ENCODE measurements around the gene GPR176. TPM values are rescaled to one million over a fixed set of nuclear protein-coding genes. Genes with fewer than 3 reads are reported as not detected.

Gene GPR176
- total RNA-seq, 4 donors from 2014 or later: 2.4 to 18.6 (median 9.1) TPM

GRCh38 chr15:39795486-39795885 lies 124.6 kb downstream of the GPR176 start:
- WGBS, 2 donors: 44 to 52% methylated on average over 3 of the region's 3 CpGs
- TF ChIP-seq POLR2A (IDR thresholded peaks at IDR 0.05): no peak
- TF ChIP-seq EP300 (IDR thresholded peaks at IDR 0.05): no peak
- TF ChIP-seq, protein P1, sequence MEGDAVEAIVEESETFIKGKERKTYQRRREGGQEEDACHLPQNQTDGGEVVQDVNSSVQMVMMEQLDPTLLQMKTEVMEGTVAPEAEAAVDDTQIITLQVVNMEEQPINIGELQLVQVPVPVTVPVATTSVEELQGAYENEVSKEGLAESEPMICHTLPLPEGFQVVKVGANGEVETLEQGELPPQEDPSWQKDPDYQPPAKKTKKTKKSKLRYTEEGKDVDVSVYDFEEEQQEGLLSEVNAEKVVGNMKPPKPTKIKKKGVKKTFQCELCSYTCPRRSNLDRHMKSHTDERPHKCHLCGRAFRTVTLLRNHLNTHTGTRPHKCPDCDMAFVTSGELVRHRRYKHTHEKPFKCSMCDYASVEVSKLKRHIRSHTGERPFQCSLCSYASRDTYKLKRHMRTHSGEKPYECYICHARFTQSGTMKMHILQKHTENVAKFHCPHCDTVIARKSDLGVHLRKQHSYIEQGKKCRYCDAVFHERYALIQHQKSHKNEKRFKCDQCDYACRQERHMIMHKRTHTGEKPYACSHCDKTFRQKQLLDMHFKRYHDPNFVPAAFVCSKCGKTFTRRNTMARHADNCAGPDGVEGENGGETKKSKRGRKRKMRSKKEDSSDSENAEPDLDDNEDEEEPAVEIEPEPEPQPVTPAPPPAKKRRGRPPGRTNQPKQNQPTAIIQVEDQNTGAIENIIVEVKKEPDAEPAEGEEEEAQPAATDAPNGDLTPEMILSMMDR (IDR thresholded peaks at IDR 0.05): no peak
- no peak for DNase-seq (ENCODE audit: low spot score in 2 of 2)

DNA sequence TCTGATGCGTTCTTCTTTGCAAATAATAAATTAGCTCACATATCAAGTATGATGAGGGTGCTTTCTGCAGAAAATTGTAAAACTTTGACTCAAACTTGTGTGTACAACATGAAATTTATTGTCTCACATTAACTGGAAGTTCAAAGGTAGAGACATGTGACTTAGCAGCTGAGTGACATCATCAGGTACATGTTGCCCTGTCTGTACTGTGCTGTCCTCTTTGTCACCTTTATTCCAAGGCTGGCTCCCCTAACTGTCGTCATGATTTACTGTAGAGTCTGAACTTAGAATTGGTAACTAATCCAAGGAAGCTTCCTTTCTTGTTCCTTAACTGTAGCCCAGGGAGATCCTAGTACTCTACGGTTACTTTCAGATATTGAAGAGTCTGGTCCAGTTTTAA lies 125.1 kb downstream of the GPR176 start:
- 89% methylated on average over 3 of the region's 3 CpGs for WGBS, 2 donors
- no peak for DNase-seq (ENCODE audit: low spot score in 2 of 2)
- no peaks in the 10 kb centered on the region for H3K27me3 ChIP-seq
- no peak overlapping the region for H3K4me3 ChIP-seq
- H3K27ac ChIP-seq: no peak overlapping the region
- TF ChIP-seq, protein P1 (IDR thresholded peaks at IDR 0.05): no peak
- TF ChIP-seq POLR2A (IDR thresholded peaks at IDR 0.05) (no peak), EP300 (IDR thresholded peaks at IDR 0.05) (no peak)
- peaks cover 0 to 4% (median 0%) of the 10 kb centered on the region in 3 donors for H3K36me3 ChIP-seq
- no peaks in the 10 kb centered on the region for H3K9me3 ChIP-seq
- H3K4me1 ChIP-seq: peaks cover 0 to 2% (median 0%) of the 10 kb centered on the region in 4 donors

More at GRCh38 chr15:39795486-39795885, 124.6 kb downstream of the GPR176 start:
- H3K27ac ChIP-seq: no peak overlapping the region
- H3K4me1 ChIP-seq: peaks cover 0 to 2% (median 0%) of the 10 kb centered on the region in 4 donors
- H3K36me3 ChIP-seq: peaks cover 0 to 4% (median 0%) of the 10 kb centered on the region in 3 donors
- no peak overlapping the region for H3K4me3 ChIP-seq
- H3K27me3 ChIP-seq: no peaks in the 10 kb centered on the region
- no peaks in the 10 kb centered on the region for H3K9me3 ChIP-seq

- H3K27me3 ChIP-seq: no peaks in the 10 kb centered on the region
- H3K4me1 ChIP-seq: no peaks in the 10 kb centered on the region
- H3K9me3 ChIP-seq: no peaks in the 10 kb centered on the region
- TF ChIP-seq, protein P1 (IDR thresholded peaks at IDR 0.05): no peak
- TF ChIP-seq POLR2A (IDR thresholded peaks at IDR 0.05) (no peak), EP300 (IDR thresholded peaks at IDR 0.05) (no peak)
- no peak overlapping the region for H3K27ac ChIP-seq
- H3K36me3 ChIP-seq: peaks cover 0 to 4% (median 0%) of the 10 kb centered on the region in 3 donors
- DNase-seq (ENCODE audit: low spot score in 2 of 2): no peak
- WGBS, 2 donors: 66 to 71% methylated on average over 4 of the region's 4 CpGs
- no peak overlapping the region for H3K4me3 ChIP-seq
Observed at GRCh38 chr15:39793923-39794322, 126.1 kb downstream of the GPR176 start.

DNA sequence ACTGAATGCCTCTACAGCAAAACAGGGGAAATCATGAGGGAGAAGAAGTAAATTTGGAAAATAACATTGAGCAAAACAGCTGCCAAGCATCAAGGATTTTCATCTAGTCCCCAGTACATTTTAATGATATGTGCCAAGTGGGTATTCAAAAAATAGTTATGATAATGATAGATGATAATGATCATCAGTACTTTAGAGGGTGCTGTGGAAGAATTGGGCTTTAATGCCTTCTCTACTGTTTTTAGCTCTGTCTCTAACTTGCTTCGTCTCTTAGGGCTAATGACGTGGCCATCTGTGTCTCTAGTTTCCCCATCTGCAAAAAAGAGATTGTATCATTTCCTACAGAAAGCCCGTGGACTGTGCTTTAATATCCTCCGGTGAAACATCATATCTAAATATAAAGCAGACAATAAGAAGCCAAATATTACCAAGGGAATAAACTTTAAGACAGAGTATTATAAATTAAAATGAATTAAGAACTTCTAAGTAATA lies 127.2 kb downstream of the GPR176 start:
- no peak for DNase-seq (ENCODE audit: low spot score in 2 of 2)
- Histone ChIP-seq H3K27me3 (no peaks in the 10 kb centered on the region), H3K9me3 (no peaks in the 10 kb centered on the region), H3K4me3 (no peak overlapping the region), H3K36me3 (no peaks in the 10 kb centered on the region), H3K27ac (no peak overlapping the region), H3K4me1 (no peaks in the 10 kb centered on the region)
- no peak for TF ChIP-seq EP300 (IDR thresholded peaks at IDR 0.05)
- no peak for TF ChIP-seq POLR2A (IDR thresholded peaks at IDR 0.05)
- TF ChIP-seq, protein P1 (IDR thresholded peaks at IDR 0.05): no peak
- 38 to 49% methylated on average over 4 of the region's 4 CpGs for WGBS, 2 donors

DNA sequence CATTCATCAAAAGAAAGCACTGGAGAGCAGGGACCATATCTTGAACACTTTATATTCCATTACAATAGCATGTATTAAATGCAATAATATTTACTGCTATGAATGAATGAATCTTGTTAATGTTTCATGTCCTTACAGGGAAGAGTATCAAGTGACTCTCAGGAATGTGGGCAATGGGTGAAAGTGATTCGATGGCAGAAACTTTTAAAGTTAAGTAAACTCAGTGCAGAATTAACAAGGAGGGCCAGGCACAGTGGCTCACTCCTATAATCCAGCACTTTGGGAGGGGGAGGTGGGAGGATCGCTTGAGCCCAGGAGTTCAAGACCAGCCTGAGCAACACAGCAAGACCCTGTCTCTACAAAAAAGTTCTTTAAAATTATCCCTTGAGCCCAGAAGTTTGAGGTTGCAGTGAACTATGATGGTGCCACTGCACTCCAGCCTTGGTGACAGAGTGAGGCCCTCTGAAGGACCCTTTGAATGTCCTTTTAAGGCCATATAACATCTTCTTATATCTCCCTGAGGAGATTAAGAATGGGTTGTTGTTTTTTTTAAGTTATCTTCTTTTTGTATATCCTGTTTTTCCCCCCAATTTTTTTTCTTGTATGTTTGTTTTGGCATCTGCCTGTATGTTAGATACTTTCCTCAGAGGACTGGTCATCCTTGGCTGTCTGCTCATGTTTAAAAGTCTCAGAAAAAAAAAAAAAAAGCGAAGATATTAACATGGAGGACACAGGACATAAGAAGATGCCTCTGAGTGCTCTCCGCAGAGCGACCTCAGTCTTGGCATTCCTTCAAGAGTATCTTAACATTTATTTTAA lies 127.8 kb downstream of the GPR176 start:
- Histone ChIP-seq H3K9me3 (no peaks in the 10 kb centered on the region), H3K27me3 (no peaks in the 10 kb centered on the region), H3K4me1 (no peaks in the 10 kb centered on the region), H3K27ac (no peak overlapping the region), H3K36me3 (no peaks in the 10 kb centered on the region), H3K4me3 (no peak overlapping the region)
- TF ChIP-seq, protein P1 (IDR thresholded peaks at IDR 0.05): no peak
- TF ChIP-seq EP300 (IDR thresholded peaks at IDR 0.05): no peak
- no peak for TF ChIP-seq POLR2A (IDR thresholded peaks at IDR 0.05)
- 67 to 68% methylated on average over 5 of the region's 5 CpGs for WGBS, 2 donors
- DNase-seq (ENCODE audit: low spot score in 2 of 2): no peak

All from tibial nerve (tissue), 4 donors.